Measurements from ENCODE around the gene KRTAP5-8. TPM values are rescaled to one million over a fixed set of nuclear protein-coding genes. Genes with fewer than 3 reads are reported as not detected.
"Not testable (repeated sequence)": the region's sequence is repeated elsewhere in the genome, so short reads cannot be mapped to it uniquely, and the experiment has no call there.

KRTAP5-8 gene, protein sequence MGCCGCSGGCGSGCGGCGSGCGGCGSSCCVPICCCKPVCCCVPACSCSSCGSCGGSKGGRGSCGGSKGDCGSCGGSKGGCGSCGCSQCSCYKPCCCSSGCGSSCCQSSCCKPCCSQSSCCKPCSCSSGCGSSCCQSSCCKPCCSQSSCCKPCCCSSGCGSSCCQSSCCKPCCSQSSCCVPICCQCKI
- total RNA-seq: not detected

DNA sequence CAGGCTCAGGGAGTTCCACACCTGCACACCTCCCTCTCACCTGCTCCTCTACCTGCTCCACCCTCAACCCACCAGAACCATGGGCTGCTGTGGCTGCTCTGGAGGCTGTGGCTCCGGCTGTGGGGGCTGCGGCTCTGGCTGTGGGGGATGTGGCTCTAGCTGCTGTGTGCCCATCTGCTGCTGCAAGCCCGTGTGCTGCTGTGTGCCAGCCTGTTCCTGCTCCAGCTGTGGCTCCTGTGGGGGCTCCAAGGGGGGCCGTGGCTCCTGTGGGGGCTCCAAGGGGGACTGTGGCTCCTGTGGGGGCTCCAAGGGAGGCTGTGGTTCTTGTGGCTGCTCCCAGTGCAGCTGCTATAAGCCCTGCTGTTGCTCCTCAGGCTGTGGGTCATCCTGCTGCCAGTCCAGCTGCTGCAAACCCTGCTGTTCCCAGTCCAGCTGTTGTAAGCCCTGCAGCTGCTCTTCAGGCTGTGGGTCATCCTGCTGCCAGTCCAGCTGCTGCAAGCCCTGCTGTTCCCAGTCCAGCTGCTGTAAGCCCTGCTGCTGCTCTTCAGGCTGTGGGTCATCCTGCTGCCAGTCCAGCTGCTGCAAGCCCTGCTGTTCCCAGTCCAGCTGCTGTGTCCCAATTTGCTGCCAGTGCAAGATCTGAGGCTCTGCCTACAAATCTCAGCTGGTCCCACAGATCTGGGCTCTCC lies at the start of gene KRTAP5-8:
TSS of gene KRTAP5-8 (plus strand) at position 49 of the 689 bp plus-strand sequence. CDS start at position 80, 31 bp downstream.
- POLR2A ChIA-PET; H3K36me3 Mint-ChIP-seq (ENCODE audit: low read depth); H3K27ac Mint-ChIP-seq; DNase-seq; H3K9me3 Mint-ChIP-seq; H3K27me3 Mint-ChIP-seq; CTCF ChIA-PET; H3K4me1 Mint-ChIP-seq (ENCODE audit: low read depth); ATAC-seq; intact Hi-C loops (cut with micrococcal nuclease); H3K4me3 Mint-ChIP-seq: not testable (repeated sequence)

DNA sequence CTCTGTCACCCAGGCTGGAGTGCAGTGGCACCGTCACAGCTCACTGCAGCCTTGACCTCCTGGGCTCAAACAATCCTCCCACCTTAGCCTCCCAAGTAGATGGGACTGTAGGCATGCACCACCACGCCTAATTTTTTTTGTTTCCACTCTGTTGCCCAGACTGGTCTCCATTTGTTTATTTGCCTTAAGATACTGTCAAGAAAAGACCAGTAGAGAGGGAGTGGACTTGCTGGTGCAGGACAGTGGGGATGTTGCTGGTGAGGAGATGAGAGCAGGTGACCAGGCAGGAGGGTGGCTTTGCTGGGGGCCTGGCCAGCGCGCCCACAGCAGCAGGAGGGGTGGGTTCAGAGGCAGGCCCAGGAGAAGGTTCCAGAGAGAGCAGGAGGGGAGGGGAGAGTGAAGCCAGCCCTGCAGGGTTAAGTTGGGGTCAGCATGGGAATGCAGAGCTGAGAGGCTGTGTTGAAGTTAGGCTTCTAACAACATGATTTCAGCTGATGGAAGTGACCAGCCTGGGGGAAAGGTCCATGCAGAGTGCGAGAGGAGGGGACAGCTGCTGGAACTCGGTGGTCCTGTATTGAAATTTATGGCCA lies 49.0 kb upstream of the KRTAP5-8 start:
- DNase-seq (no peak), ATAC-seq (peak; percentile 5)
- Mint-ChIP-seq H3K4me3 (no peak overlapping the region), H3K27me3 (no peaks in the 10 kb centered on the region), H3K36me3 (ENCODE audit: low read depth) (peaks cover 66% of the 10 kb centered on the region), H3K4me1 (ENCODE audit: low read depth) (peaks cover 23% of the 10 kb centered on the region), H3K27ac (peak overlapping the region; percentile 65), H3K9me3 (no peaks in the 10 kb centered on the region)
- CTCF ChIA-PET: no interaction called here
- TF ChIP-seq, protein P1, sequence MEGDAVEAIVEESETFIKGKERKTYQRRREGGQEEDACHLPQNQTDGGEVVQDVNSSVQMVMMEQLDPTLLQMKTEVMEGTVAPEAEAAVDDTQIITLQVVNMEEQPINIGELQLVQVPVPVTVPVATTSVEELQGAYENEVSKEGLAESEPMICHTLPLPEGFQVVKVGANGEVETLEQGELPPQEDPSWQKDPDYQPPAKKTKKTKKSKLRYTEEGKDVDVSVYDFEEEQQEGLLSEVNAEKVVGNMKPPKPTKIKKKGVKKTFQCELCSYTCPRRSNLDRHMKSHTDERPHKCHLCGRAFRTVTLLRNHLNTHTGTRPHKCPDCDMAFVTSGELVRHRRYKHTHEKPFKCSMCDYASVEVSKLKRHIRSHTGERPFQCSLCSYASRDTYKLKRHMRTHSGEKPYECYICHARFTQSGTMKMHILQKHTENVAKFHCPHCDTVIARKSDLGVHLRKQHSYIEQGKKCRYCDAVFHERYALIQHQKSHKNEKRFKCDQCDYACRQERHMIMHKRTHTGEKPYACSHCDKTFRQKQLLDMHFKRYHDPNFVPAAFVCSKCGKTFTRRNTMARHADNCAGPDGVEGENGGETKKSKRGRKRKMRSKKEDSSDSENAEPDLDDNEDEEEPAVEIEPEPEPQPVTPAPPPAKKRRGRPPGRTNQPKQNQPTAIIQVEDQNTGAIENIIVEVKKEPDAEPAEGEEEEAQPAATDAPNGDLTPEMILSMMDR (IDR thresholded peaks at IDR 0.05): no peak
- POLR2A ChIA-PET: no interaction called here
- intact Hi-C loops (cut with micrococcal nuclease): no loop called here

DNA sequence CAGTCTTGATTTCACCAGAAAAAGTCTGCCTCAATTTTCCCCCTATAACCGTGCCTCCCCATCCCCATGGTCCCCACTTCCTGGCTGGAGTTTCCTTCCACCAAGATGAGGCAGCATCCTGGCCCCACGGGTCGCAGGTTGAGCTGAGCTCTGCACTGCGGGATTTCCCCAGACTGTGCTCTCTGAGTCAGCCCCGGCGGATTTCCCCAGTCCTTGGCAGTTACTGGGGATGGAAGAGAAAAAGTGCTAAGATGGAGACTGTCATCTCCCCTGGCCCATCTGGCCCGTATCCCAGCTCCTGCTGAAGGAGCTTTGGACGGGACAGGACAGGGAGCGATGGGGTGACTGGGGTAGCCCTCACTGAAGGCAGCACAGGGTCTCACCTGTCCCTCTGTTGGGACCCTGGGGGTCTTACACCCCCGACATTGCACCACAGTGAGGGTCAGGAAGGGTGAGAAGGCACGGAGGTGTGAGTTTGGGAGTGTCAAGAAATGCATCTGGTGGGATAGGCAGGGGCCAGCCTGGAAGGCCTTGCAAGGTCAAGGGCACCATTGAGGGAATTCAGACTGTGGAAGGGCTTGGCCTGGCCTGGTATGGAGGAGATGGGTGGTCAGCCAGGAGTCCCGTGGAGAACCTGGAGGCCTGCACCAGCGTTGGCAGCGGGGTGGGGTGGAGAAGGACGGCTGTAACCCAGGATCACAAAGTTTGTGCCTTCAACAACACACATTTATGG lies 48.3 kb upstream of the KRTAP5-8 start:
- Mint-ChIP-seq H3K27ac (peak overlapping the region; percentile 65), H3K4me1 (ENCODE audit: low read depth) (peaks cover 23% of the 10 kb centered on the region), H3K9me3 (no peaks in the 10 kb centered on the region), H3K27me3 (no peaks in the 10 kb centered on the region), H3K36me3 (ENCODE audit: low read depth) (peaks cover 65% of the 10 kb centered on the region), H3K4me3 (no peak overlapping the region)
- DNase-seq (peak; percentile 80), ATAC-seq (peak; percentile 95)
- CTCF ChIA-PET: no interaction called here
- intact Hi-C loops (cut with micrococcal nuclease): no loop called here
- TF ChIP-seq, protein P1 (IDR thresholded peaks at IDR 0.05): no peak
- POLR2A ChIA-PET: no interaction called here

DNA sequence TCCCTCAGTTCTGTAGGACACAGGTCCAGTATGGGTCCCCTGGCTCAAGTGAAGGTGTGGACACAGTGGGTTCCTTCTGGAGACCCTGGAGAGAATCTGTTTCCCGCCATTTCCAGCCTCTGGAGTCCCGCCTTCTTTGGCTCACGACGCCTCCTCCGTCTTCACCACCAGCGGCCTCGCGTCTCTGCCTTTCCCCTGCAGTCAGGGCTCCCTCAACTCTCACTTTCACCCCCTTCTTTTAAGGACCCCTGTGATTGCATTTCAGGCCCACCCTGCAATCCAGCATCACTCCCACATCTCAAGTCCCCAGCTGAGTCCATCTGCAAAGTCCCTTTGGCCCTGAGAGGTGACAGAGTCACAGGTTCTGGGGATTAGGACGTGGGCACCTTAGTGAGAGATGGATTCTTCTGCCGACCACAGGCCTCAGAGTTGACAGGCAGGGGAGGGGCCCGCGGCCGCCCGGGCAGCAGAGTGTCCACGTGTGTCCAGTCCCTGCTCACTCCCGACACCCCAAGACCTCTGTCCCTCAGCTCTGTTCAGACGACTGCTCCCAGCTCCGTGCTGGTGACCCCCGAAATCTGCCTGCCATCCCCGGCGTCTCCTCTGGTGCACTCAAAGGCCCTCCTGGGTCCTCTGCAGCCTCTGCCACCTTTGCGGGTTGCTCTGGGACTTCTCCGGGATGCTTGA lies 47.6 kb upstream of the KRTAP5-8 start:
- no peak for ATAC-seq
- Mint-ChIP-seq H3K36me3 (ENCODE audit: low read depth) (peaks cover 64% of the 10 kb centered on the region), H3K27ac (peak overlapping the region; percentile 48), H3K27me3 (no peaks in the 10 kb centered on the region), H3K4me3 (no peak overlapping the region), H3K4me1 (ENCODE audit: low read depth) (peaks cover 23% of the 10 kb centered on the region), H3K9me3 (no peaks in the 10 kb centered on the region)
- POLR2A ChIA-PET: no interaction called here
- no peak for DNase-seq
- TF ChIP-seq, protein P1 (IDR thresholded peaks at IDR 0.05): no peak
- CTCF ChIA-PET: no interaction called here
- intact Hi-C loops (cut with micrococcal nuclease): no loop called here

DNA sequence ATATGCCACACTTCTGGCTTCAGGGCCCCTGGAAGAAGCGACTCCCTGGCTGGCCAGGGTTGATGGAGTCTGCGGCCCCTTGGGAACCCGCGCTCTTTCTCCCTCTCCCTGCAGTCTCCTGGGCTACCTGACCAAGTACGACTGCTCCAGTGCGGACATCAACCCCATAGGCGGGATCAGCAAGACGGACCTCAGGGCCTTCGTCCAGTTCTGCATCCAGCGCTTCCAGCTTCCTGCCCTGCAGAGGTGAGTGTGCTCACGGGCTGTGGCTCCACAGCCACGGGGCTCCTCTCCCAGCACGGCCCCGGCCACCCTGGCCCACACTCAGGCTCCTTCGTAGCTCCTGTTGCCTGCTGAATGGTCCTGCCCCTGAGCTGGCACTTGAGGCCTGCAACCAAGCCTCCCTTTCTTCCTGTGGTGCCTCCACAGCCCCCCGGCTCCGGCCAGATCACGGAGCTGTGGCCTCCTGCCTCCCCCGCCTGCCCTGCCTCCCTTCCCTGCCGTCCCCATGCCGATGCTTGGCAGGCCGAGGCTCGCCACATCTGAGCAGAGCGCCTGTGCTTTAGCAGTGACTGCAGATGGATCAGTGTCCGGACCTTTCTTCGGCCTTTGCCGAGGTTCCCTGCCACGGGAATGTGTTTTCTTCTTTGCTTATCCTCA lies 47.0 kb upstream of the KRTAP5-8 start:
- TF ChIP-seq, protein P1 (IDR thresholded peaks at IDR 0.05): no peak
- H3K27ac Mint-ChIP-seq: no peak overlapping the region
- H3K36me3 Mint-ChIP-seq (ENCODE audit: low read depth): peaks cover 63% of the 10 kb centered on the region
- peaks cover 23% of the 10 kb centered on the region for H3K4me1 Mint-ChIP-seq (ENCODE audit: low read depth)
- DNase-seq (no peak), ATAC-seq (no peak)
- H3K4me3 Mint-ChIP-seq: no peak overlapping the region
- no peaks in the 10 kb centered on the region for H3K9me3 Mint-ChIP-seq
- ChIA-PET POLR2A (no interaction called here), CTCF (no interaction called here)
- H3K27me3 Mint-ChIP-seq: no peaks in the 10 kb centered on the region
- intact Hi-C loops (cut with micrococcal nuclease): no loop called here

Measured in activated CD8-positive, alpha-beta T cell treated with anti-CD3 and anti-CD28 coated beads for 36 hours (primary cell).